ENCODE data around the gene WNT8B.

The WNT8B gene

DNA sequence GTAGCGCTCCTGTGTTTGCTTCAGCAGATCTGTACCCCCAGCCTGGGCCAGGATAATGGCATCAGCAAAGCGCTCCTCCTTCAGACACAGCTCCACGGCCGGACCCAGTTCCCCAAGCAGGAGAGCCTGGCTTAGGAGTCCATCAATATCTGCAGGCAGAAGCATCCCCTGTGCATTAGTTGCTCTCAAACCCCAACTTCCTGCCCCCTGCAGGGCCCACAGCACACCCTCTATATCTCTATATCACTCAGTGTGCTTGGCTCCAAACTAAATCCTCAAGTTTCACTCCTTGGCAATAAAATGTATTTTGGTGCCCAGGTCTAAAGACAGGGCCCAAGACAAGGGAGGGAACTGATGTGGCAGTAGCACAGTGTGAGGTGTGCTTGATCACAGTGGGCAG, 35.2 kb downstream of the WNT8B start:
- TF ChIP-seq, protein P1, sequence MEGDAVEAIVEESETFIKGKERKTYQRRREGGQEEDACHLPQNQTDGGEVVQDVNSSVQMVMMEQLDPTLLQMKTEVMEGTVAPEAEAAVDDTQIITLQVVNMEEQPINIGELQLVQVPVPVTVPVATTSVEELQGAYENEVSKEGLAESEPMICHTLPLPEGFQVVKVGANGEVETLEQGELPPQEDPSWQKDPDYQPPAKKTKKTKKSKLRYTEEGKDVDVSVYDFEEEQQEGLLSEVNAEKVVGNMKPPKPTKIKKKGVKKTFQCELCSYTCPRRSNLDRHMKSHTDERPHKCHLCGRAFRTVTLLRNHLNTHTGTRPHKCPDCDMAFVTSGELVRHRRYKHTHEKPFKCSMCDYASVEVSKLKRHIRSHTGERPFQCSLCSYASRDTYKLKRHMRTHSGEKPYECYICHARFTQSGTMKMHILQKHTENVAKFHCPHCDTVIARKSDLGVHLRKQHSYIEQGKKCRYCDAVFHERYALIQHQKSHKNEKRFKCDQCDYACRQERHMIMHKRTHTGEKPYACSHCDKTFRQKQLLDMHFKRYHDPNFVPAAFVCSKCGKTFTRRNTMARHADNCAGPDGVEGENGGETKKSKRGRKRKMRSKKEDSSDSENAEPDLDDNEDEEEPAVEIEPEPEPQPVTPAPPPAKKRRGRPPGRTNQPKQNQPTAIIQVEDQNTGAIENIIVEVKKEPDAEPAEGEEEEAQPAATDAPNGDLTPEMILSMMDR (IDR thresholded peaks at IDR 0.05; ENCODE audit: insufficient read depth, low read length, missing control alignments): no peak
- DNase-seq (ENCODE audit: low read depth, low spot score): no peak
- no peak overlapping the region for H3K4me3 ChIP-seq (ENCODE audit: low read depth, low read length)
- ChIA-PET CTCF (interaction anchor here (1.1 to 27.2 kb wide), 4 partner anchors 11 to 64 kb away, joined by 3 to 422 read pairs (median 56); no protein-coding TSS in a partner anchor), POLR2A (no interaction called here)

DNA sequence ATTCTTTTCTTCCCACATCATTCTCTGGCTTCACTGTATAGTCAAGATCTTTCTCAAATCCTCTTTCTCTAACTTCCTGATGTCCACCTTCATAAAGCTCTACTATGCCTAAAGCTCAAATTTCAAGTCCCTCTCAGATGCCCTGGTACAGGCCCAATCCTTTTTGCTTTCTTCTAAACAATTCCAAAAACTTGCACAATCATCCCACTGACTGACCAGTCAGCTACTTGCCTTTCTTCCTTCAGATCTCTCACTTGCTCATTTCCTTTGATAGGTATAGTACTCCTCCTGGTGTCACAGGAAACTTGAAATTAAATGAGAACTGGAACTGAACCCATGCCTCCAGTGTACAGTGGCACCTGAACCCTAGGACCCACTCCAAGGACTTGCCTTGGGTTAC, 38.6 kb downstream of the WNT8B start:
- H3K4me3 ChIP-seq (ENCODE audit: low read depth, low read length): no peak overlapping the region
- TF ChIP-seq, protein P1 (IDR thresholded peaks at IDR 0.05; ENCODE audit: insufficient read depth, low read length, missing control alignments): no peak
- POLR2A ChIA-PET: no interaction called here
- CTCF ChIA-PET: interaction anchor here (1.0 to 27.2 kb wide), 7 partner anchors 7 to 375 kb away, joined by 3 to 422 read pairs (median 6); no protein-coding TSS in a partner anchor
- no peak for DNase-seq (ENCODE audit: low read depth, low spot score)

DNA sequence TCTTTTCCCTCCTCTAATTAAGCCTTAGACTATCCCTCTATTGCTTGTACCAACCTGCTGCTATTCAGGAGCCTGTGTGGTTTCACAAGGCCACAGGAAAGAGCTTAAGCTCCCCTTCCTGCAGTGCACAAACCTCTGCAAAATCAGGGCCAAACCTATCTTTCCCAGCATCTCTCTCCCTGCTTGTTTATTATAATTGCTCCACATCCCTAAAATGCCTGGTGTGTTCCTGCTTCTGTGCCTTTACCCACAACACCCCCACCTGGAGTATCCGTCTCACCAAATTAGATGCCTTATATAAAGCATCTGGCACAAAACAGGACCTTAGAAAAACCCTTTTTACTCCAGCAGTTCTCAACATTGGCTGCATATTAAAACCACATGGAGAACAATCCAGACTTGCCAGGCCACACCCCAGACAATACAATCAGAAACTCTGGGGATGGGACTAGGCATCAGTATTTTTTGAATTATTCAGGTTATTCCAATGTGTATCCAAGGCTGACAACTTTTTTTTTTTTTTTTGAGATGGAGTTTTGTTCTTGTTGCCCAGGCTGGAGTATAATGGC, 40.2 kb downstream of the WNT8B start:
- no peak overlapping the region for H3K4me3 ChIP-seq (ENCODE audit: low read depth, low read length)
- TF ChIP-seq, protein P1 (IDR thresholded peaks at IDR 0.05; ENCODE audit: insufficient read depth, low read length, missing control alignments): no peak
- DNase-seq (ENCODE audit: low read depth, low spot score): no peak
- CTCF ChIA-PET: interaction anchor here (1.1 to 27.2 kb wide), 5 partner anchors 16 to 200 kb away, joined by 3 to 555 read pairs (median 422); partner anchors contain the start of genes PKD2L1 and SCD
- POLR2A ChIA-PET: no interaction called here

DNA sequence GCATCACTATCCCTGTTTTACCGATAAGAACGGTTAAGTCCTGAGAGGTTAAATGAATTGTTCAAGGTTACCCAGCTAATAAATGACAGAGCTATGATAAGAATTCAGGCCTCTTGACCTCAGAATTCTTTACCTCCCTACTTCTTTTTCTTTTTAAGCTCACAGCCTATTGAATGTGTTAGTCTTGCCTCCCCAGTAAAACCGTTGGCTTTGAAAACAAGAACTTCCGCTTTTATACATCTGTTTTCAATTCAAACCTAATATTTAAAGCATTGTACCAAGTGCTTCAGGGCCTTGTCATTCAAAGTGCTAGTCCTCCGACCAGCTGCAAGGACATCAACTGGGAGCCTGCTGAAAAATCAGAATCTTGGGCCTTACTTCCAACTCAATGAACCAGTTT, 41.3 kb downstream of the WNT8B start:
- CTCF ChIA-PET: interaction anchor here (1.3 to 27.2 kb wide), 6 partner anchors 16 to 201 kb away, joined by 4 to 555 read pairs (median 288); partner anchors contain the start of genes PKD2L1, SCD and SEC31B
- no peak for DNase-seq (ENCODE audit: low read depth, low spot score)
- TF ChIP-seq, protein P1 (IDR thresholded peaks at IDR 0.05; ENCODE audit: insufficient read depth, low read length, missing control alignments): no peak
- no peak overlapping the region for H3K4me3 ChIP-seq (ENCODE audit: low read depth, low read length)
- POLR2A ChIA-PET: interaction anchor here (1.2 to 1.3 kb wide), 2 partner anchors 22 to 131 kb away, joined by 3 to 4 read pairs; no protein-coding TSS in a partner anchor

DNA sequence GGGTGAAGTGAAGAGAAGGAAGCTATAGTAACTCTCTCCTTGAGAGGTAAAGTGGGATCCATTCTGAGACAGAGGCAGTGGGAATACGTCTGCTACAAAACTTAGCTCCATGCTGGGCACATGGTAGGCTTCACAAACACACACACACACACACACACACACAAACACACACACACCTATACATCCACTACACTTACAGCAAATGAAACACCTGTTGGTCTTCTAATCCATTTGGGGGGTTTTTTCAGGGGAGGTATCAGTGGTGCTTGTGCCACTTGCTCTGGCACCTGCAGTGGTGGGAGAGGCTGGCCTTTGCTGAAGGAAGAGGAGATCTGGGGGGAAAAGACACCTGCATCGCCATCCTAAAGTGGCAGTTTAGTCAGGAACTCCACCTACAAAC, 42.4 kb downstream of the WNT8B start:
- TF ChIP-seq, protein P1 (IDR thresholded peaks at IDR 0.05; ENCODE audit: insufficient read depth, low read length, missing control alignments): no peak
- no peak overlapping the region for H3K4me3 ChIP-seq (ENCODE audit: low read depth, low read length)
- ChIA-PET CTCF (interaction anchor here (1.3 to 27.2 kb wide), 8 partner anchors 8 to 373 kb away, joined by 5 to 555 read pairs (median 122); partner anchors contain the start of genes PKD2L1, SCD and SEC31B), POLR2A (interaction anchor here (0.6 to 1.3 kb wide), 3 partner anchors 23 to 71 kb away, joined by 3 to 4 read pairs (median 3); partner anchors contain the start of gene HIF1AN)
- DNase-seq (ENCODE audit: low read depth, low spot score): no peak

DNA sequence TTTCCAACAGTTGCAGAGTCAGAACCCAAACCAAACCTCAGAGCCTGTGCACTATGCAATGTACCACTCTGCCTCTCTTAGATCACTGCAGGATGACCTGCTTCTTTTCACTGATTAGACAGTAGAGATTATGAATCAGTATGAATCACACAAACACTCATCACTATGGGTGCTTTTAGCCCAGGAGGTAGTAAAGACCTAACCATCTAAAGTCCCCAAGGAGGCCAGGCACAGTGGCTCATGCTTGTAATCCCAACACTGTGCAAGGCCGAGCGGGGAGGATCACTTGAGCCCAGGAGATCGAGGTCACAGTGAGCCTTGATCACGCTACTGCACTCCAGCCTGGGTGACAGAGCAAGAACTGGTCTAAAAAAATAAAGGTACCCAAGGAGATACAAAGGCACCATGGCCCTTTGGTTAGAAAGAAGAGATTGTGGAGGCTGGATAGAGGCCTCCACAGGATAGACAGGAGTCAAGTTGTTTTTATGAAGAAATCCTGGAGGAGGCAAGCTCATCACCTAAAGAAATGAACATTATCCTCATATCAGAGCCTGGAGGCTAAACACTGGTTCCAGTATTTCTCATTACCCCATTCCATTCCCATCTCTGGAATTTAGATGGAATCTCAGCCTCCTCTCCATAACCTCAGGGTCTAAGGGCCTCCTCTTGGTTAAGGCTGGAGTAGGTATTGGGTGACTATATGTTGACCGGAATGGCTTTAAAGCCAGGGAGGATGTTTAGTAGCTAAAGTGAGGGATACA, 44.0 kb downstream of the WNT8B start:
- TF ChIP-seq, protein P1 (IDR thresholded peaks at IDR 0.05; ENCODE audit: insufficient read depth, low read length, missing control alignments): no peak
- no peak for DNase-seq (ENCODE audit: low read depth, low spot score)
- CTCF ChIA-PET: interaction anchor here (0.6 to 27.2 kb wide), 17 partner anchors 9 to 372 kb away, joined by 3 to 555 read pairs (median 9); partner anchors contain the start of genes HIF1AN, PKD2L1, SCD and SEC31B
- no peak overlapping the region for H3K4me3 ChIP-seq (ENCODE audit: low read depth, low read length)
- POLR2A ChIA-PET: no interaction called here
